OCI-LY1 (cell line): ENCODE results near the gene DNAJC15.
"Not testable (repeated sequence)": the region's sequence is repeated elsewhere in the genome, so short reads cannot be mapped to it uniquely, and the experiment has no call there.

Experiments used
- H2AFZ ChIP-seq: fragments of 200-600 bp; sonication (generic), shearing (Covaris generic); 2 replicates; pipeline ENCODE4 v1.6.0; 2014; ENCODE audit warnings: antibody characterized with exemption, mild to moderate bottlenecking, low read length
- H3F3A ChIP-seq: fragments of 200-600 bp; sonication (generic), shearing (Covaris generic); 2 replicates; pipeline ENCODE4 v1.6.0; 2014; ENCODE audit warnings: mild to moderate bottlenecking, antibody characterized with exemption, low read length, moderate library complexity; ENCODE audit not compliant: insufficient read depth
- H3K27ac ChIP-seq: fragments of 200-600 bp; sonication (generic); 2 replicates; pipeline ENCODE4 v1.5.1; 2014; ENCODE audit warnings: low read length, mixed run types, mild to moderate bottlenecking, low read depth; ENCODE audit not compliant: poor library complexity, severe bottlenecking
- H3K27me3 ChIP-seq: fragments of 200-600 bp; sonication (generic); 2 replicates; pipeline ENCODE4 v1.6.0; 2014; ENCODE audit warnings: antibody characterized with exemption, mild to moderate bottlenecking, low read length, moderate library complexity; ENCODE audit not compliant: insufficient read depth
- H3K36me3 ChIP-seq: fragments of 200-600 bp; sonication (generic); 2 replicates; pipeline ENCODE4 v1.6.1; 2014; ENCODE audit warnings: mild to moderate bottlenecking, antibody characterized with exemption, low read length, moderate library complexity, mixed read lengths; ENCODE audit not compliant: insufficient read depth
- H3K4me1 ChIP-seq: fragments of 200-600 bp; sonication (generic); 2 replicates; pipeline ENCODE4 v1.5.1; 2014; ENCODE audit warnings: mild to moderate bottlenecking, low read length, moderate library complexity; ENCODE audit not compliant: insufficient read depth, severe bottlenecking
- H3K4me2 ChIP-seq: fragments of 200-600 bp; sonication (generic), shearing (Covaris generic); 2 replicates; pipeline ENCODE4 v1.6.1; 2014; ENCODE audit warnings: low read length
- H3K4me3 ChIP-seq: fragments of 200-600 bp; sonication (generic); 2 replicates; pipeline ENCODE4 v1.5.1; 2014; ENCODE audit warnings: low read length, low read depth, mild to moderate bottlenecking, mixed read lengths; ENCODE audit not compliant: poor library complexity, severe bottlenecking
- H3K79me2 ChIP-seq: fragments of 200-600 bp; shearing (Covaris generic); 2 replicates; pipeline ENCODE4 v1.6.1; 2016; ENCODE audit warnings: mixed run types, low read length, mixed read lengths; ENCODE audit not compliant: insufficient read depth
- H3K9ac ChIP-seq: fragments of 200-600 bp; sonication (generic), shearing (Covaris generic); 2 replicates; pipeline ENCODE4 v1.6.1; 2014; ENCODE audit warnings: mild to moderate bottlenecking, low read length, mixed read lengths
- H3K9me2 ChIP-seq: fragments of 200-600 bp; sonication (generic), shearing (Covaris generic); 2 replicates; pipeline ENCODE4 v1.6.1; 2014; ENCODE audit warnings: low read depth, mild to moderate bottlenecking, low read length, mixed read lengths
- H3K9me3 ChIP-seq: fragments of 200-600 bp; shearing (Covaris generic); 2 replicates; pipeline ENCODE4 v1.6.1; 2014; ENCODE audit warnings: low read length, mixed read lengths
- H4K20me1 ChIP-seq: fragments of 200-600 bp; sonication (generic), shearing (Covaris generic); 2 replicates; pipeline ENCODE4 v1.6.0; 2016; ENCODE audit warnings: mild to moderate bottlenecking, low read length; ENCODE audit not compliant: insufficient read depth
- EZH2 ChIP-seq: fragments of 200-600 bp; sonication (generic), shearing (Covaris generic); IDR thresholded peaks from 2 replicates; pipeline ENCODE4 v1.8.0; 2017; ENCODE audit warnings: borderline replicate concordance, mixed run types, mild to moderate bottlenecking, antibody characterized with exemption, low read length, moderate library complexity, mixed read lengths
- TF ChIP-seq, protein P1 (sequence below): fragments of 200-600 bp; sonication (generic), shearing (Covaris generic); IDR thresholded peaks from 2 replicates; pipeline ENCODE4 v1.5.1; 2017; ENCODE audit warnings: mild to moderate bottlenecking, antibody characterized with exemption, low read length, moderate library complexity, mixed read lengths

Gene DNAJC15

DNA sequence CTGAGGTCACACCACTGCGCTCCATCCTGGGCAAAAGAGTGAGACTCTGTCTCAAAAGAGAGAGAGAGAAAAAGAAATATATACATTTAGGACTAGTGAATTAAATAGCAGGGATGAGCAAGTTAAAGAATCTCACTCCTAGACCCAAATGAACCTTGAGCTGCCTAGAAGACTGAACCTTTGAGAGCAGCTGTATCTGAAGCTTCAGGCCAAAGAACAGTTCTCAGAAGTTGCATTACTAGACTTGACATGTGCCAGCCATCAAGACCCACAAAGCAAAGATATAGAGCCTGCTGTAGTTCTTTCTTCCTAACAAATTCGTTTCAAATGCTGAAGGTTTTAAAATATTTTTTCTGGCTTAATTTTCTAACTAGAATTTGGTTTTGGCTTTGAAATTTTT, 16.6 kb downstream of the DNAJC15 start:
- no peak overlapping the region for H3K9ac ChIP-seq
- H3K9me3 ChIP-seq = no peaks in the 10 kb centered on the region
- H3K36me3 ChIP-seq = 0 out of 2 replicates have a peak, but pooled peaks cover 7% of the 10 kb centered on the region
- no peaks in the 10 kb centered on the region for H3K9me2 ChIP-seq
- no peak overlapping the region for H2AFZ ChIP-seq
- peak overlapping the region; percentile 58 for H3K27ac ChIP-seq
- H4K20me1 ChIP-seq = no peaks in the 10 kb centered on the region
- H3K4me2 ChIP-seq = peak overlapping the region; percentile 14; the same call in 1 of the 2 replicates
- no peak overlapping the region for H3K4me3 ChIP-seq
- H3F3A ChIP-seq = no peaks in the 10 kb centered on the region
- no peaks in the 10 kb centered on the region for H3K27me3 ChIP-seq
- TF ChIP-seq, protein P1, sequence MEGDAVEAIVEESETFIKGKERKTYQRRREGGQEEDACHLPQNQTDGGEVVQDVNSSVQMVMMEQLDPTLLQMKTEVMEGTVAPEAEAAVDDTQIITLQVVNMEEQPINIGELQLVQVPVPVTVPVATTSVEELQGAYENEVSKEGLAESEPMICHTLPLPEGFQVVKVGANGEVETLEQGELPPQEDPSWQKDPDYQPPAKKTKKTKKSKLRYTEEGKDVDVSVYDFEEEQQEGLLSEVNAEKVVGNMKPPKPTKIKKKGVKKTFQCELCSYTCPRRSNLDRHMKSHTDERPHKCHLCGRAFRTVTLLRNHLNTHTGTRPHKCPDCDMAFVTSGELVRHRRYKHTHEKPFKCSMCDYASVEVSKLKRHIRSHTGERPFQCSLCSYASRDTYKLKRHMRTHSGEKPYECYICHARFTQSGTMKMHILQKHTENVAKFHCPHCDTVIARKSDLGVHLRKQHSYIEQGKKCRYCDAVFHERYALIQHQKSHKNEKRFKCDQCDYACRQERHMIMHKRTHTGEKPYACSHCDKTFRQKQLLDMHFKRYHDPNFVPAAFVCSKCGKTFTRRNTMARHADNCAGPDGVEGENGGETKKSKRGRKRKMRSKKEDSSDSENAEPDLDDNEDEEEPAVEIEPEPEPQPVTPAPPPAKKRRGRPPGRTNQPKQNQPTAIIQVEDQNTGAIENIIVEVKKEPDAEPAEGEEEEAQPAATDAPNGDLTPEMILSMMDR = no peak
- TF ChIP-seq EZH2 = no peak
- H3K79me2 ChIP-seq = peaks cover 36% of the 10 kb centered on the region
- H3K4me1 ChIP-seq = peaks cover 62% of the 10 kb centered on the region

DNA sequence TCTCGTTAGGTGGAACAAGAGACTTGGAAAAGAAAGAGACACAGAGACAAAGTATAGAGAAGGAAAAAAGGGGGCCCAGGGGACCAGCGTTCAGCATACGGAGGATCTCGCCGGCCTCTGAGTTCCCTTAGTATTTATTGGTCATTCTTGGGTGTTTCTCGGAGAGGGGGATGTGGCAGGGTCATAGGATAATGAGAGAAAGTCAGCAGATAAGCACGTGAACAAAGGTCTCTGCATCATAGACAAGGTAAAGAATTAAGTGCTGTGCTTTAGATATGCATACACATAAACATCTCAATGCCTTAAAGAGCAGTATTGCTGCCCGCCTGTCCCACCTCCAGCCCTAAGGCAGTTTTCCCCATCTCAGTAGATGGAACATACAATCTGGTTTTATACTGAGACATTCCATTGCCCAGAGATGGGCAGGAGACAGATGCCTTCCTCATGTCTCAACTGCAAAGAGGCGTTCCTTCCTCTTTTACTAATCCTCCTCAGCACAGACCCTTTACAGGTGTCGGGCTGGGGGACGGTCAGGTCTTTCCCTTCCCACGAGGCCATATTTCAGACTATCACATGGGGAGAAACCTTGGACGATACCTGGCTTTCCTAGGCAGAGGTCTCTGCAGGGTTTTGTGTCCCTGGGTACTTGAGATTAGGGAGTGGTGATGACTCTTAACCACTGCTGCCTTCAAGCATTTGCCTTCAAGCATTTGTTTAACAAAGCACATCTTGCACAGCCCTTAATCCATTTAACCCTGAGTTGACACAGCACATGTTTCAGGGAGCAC, 17.4 kb downstream of the DNAJC15 start:
- Histone ChIP-seq H3K4me1 (peaks cover 70% of the 10 kb centered on the region), H3K4me2 (peak overlapping the region; percentile 14; the same call in 1 of the 2 replicates), H3K79me2 (peaks cover 30% of the 10 kb centered on the region), H3K4me3 (peak overlapping the region; percentile 13), H3K27ac (peak overlapping the region; percentile 58)
- not testable (repeated sequence) for H3K9me2 ChIP-seq, H2AFZ ChIP-seq, H3K9me3 ChIP-seq, H3K36me3 ChIP-seq, H3K27me3 ChIP-seq, H4K20me1 ChIP-seq, H3K9ac ChIP-seq, H3F3A ChIP-seq

DNA sequence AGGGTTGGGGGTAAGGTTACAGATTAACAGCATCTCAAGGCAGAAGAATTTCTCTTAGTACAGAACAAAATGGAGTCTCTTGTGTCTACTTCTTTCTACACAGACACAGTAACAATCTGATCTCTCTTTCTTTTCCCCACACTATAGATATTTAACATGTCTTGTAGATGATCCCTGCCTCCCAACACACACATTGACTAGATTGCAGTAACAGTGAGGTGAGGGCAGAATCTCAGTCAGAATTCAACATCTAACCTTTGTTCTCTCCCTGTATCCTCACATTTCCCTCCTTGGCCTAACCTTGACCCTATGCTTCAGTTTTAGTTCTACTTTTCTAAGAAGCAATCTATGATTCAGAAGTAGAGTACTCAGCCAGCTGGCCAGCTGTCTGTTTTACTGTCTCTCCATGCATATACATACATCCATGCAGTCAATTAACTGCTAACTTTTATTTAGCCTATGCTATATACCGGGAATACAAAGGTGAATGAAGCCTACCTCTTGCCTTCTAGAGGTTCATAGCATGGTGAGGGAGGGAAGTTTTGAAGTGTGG, 18.1 kb downstream of the DNAJC15 start:
- Histone ChIP-seq H3K4me3 (no peak overlapping the region), H3K4me1 (peaks cover 76% of the 10 kb centered on the region)

More for the DNA sequence above, 18.1 kb downstream of the DNAJC15 start:
- Histone ChIP-seq H3K79me2 (peaks cover 31% of the 10 kb centered on the region), H3K4me2 (peak overlapping the region; percentile 14; the same call in 1 of the 2 replicates), H3K9ac (no peak overlapping the region), H3K27ac (peak overlapping the region; percentile 58), H3K9me2 (no peaks in the 10 kb centered on the region), H3F3A (no peaks in the 10 kb centered on the region), H3K36me3 (peaks cover 4% of the 10 kb centered on the region; the same call in 1 of the 2 replicates), H3K9me3 (no peaks in the 10 kb centered on the region), H4K20me1 (no peaks in the 10 kb centered on the region), H3K27me3 (no peaks in the 10 kb centered on the region), H2AFZ (no peak overlapping the region)
- TF ChIP-seq EZH2 = no peak
- TF ChIP-seq, protein P1 = no peak
